Measurements from ENCODE around the gene FAM163A.

DNA sequence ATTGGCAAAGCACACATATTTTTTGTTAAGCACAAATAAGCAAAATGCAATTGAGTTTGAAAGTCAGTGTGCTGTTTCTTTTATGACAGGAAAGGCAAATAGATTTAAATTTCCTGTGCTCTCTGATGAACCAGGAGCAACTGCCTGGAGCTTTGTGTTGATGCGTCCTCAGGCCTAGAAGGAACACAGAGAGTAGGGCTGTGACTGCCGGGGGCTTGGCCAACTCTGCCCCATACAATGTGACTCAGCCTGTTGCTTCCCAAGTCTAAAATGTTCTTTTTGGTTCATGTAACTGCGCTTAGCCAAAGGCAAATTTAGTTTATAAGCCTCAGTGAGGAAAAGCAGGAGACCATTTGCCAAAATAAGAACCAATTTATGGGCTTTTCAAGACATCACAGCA lies 97.0 kb downstream of the FAM163A start:
- TF ChIP-seq, protein P1, sequence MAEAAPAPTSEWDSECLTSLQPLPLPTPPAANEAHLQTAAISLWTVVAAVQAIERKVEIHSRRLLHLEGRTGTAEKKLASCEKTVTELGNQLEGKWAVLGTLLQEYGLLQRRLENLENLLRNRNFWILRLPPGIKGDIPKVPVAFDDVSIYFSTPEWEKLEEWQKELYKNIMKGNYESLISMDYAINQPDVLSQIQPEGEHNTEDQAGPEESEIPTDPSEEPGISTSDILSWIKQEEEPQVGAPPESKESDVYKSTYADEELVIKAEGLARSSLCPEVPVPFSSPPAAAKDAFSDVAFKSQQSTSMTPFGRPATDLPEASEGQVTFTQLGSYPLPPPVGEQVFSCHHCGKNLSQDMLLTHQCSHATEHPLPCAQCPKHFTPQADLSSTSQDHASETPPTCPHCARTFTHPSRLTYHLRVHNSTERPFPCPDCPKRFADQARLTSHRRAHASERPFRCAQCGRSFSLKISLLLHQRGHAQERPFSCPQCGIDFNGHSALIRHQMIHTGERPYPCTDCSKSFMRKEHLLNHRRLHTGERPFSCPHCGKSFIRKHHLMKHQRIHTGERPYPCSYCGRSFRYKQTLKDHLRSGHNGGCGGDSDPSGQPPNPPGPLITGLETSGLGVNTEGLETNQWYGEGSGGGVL (CRISPR knock-in tag; IDR thresholded peaks at IDR 0.05) = no peak
- TF ChIP-seq, protein P2, sequence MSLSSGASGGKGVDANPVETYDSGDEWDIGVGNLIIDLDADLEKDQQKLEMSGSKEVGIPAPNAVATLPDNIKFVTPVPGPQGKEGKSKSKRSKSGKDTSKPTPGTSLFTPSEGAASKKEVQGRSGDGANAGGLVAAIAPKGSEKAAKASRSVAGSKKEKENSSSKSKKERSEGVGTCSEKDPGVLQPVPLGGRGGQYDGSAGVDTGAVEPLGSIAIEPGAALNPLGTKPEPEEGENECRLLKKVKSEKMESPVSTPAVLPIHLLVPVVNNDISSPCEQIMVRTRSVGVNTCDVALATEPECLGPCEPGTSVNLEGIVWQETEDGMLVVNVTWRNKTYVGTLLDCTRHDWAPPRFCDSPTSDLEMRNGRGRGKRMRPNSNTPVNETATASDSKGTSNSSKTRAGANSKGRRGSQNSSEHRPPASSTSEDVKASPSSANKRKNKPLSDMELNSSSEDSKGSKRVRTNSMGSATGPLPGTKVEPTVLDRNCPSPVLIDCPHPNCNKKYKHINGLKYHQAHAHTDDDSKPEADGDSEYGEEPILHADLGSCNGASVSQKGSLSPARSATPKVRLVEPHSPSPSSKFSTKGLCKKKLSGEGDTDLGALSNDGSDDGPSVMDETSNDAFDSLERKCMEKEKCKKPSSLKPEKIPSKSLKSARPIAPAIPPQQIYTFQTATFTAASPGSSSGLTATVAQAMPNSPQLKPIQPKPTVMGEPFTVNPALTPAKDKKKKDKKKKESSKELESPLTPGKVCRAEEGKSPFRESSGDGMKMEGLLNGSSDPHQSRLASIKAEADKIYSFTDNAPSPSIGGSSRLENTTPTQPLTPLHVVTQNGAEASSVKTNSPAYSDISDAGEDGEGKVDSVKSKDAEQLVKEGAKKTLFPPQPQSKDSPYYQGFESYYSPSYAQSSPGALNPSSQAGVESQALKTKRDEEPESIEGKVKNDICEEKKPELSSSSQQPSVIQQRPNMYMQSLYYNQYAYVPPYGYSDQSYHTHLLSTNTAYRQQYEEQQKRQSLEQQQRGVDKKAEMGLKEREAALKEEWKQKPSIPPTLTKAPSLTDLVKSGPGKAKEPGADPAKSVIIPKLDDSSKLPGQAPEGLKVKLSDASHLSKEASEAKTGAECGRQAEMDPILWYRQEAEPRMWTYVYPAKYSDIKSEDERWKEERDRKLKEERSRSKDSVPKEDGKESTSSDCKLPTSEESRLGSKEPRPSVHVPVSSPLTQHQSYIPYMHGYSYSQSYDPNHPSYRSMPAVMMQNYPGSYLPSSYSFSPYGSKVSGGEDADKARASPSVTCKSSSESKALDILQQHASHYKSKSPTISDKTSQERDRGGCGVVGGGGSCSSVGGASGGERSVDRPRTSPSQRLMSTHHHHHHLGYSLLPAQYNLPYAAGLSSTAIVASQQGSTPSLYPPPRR (CRISPR knock-in tag; IDR thresholded peaks at IDR 0.05; ENCODE audit: borderline replicate concordance) = no peak
- TF ChIP-seq, protein P3, sequence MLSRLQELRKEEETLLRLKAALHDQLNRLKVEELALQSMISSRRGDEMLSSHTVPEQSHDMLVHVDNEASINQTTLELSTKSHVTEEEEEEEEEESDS (CRISPR knock-in tag; IDR thresholded peaks at IDR 0.05) = no peak
- TF ChIP-seq, protein P4, sequence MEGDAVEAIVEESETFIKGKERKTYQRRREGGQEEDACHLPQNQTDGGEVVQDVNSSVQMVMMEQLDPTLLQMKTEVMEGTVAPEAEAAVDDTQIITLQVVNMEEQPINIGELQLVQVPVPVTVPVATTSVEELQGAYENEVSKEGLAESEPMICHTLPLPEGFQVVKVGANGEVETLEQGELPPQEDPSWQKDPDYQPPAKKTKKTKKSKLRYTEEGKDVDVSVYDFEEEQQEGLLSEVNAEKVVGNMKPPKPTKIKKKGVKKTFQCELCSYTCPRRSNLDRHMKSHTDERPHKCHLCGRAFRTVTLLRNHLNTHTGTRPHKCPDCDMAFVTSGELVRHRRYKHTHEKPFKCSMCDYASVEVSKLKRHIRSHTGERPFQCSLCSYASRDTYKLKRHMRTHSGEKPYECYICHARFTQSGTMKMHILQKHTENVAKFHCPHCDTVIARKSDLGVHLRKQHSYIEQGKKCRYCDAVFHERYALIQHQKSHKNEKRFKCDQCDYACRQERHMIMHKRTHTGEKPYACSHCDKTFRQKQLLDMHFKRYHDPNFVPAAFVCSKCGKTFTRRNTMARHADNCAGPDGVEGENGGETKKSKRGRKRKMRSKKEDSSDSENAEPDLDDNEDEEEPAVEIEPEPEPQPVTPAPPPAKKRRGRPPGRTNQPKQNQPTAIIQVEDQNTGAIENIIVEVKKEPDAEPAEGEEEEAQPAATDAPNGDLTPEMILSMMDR (IDR thresholded peaks at IDR 0.05 in 2 of 3, conservative IDR thresholded peaks at IDR 0.05 in 1 of 3; ENCODE audit: insufficient read depth in 2 of 3, low read depth in 1 of 3, low read length in 3 of 3) = no peak
- TF ChIP-seq ETV6 (IDR thresholded peaks at IDR 0.05; ENCODE audit: borderline replicate concordance in 1 of 2, low read depth in 2 of 2, low read length in 1 of 2) (no peak), ETV6 (CRISPR knock-in tag; IDR thresholded peaks at IDR 0.05; ENCODE audit: borderline replicate concordance) (no peak), ELF4 (CRISPR knock-in tag; IDR thresholded peaks at IDR 0.05) (no peak), SRSF1 (IDR thresholded peaks at IDR 0.05; ENCODE audit: low read depth, low read length) (no peak), EZH2 (IDR thresholded peaks at IDR 0.05; ENCODE audit: borderline replicate concordance, low read depth, low read length) (no peak), ZNF212 (CRISPR knock-in tag; IDR thresholded peaks at IDR 0.05) (no peak)
- TF ChIP-seq, protein P5, sequence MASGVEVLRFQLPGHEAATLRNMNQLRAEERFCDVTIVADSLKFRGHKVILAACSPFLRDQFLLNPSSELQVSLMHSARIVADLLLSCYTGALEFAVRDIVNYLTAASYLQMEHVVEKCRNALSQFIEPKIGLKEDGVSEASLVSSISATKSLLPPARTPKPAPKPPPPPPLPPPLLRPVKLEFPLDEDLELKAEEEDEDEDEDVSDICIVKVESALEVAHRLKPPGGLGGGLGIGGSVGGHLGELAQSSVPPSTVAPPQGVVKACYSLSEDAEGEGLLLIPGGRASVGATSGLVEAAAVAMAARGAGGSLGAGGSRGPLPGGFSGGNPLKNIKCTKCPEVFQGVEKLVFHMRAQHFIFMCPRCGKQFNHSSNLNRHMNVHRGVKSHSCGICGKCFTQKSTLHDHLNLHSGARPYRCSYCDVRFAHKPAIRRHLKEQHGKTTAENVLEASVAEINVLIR (CRISPR knock-in tag; IDR thresholded peaks at IDR 0.05) = no peak
